AG09319 (cell line): ENCODE data around the gene NKX2-1.

Experiments
- DNase-seq: peaks from one replicate; pipeline ENCODE4 v3.0.0-alpha.2; 2010; ENCODE audit warnings: low read depth; ENCODE audit errors: extremely low read depth
- TF ChIP-seq, protein P1 (sequence below): IDR thresholded peaks from 2 replicates; pipeline ENCODE4 v1.5.1; 2011; ENCODE audit warnings: low read depth, mild to moderate bottlenecking, inconsistent platforms, low read length, moderate library complexity

NKX2-1 gene

DNA sequence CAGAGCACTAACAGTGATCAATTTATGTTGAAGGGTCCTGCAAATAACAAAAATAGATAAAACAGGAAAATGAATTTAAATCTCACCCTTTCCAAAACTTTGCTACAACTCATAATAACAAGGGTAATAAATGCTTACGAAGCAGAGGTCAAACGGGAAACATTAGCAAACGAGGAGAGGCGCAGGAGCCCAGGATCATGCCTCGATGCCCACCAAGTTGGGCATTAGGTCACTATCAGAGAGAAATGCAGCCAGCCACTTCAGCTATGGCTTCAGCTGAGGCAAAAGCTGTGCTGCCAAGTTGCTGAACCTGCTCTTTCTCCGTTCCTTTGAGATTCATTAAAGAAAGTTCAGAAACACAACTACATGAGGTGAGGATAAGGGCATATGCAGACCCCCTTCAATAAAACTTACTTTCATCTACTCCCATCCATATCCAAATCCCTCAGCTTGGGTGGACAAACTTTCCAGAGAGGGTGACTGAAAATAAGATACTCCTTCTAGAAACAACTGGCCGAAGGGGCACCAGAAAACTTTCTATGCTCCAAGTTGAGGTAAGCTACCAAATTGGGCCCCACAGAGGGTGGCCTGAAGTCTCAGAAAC, 7.9 kb downstream of the NKX2-1 start:
- TF ChIP-seq, protein P1, sequence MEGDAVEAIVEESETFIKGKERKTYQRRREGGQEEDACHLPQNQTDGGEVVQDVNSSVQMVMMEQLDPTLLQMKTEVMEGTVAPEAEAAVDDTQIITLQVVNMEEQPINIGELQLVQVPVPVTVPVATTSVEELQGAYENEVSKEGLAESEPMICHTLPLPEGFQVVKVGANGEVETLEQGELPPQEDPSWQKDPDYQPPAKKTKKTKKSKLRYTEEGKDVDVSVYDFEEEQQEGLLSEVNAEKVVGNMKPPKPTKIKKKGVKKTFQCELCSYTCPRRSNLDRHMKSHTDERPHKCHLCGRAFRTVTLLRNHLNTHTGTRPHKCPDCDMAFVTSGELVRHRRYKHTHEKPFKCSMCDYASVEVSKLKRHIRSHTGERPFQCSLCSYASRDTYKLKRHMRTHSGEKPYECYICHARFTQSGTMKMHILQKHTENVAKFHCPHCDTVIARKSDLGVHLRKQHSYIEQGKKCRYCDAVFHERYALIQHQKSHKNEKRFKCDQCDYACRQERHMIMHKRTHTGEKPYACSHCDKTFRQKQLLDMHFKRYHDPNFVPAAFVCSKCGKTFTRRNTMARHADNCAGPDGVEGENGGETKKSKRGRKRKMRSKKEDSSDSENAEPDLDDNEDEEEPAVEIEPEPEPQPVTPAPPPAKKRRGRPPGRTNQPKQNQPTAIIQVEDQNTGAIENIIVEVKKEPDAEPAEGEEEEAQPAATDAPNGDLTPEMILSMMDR: no peak
- no peak for DNase-seq

DNA sequence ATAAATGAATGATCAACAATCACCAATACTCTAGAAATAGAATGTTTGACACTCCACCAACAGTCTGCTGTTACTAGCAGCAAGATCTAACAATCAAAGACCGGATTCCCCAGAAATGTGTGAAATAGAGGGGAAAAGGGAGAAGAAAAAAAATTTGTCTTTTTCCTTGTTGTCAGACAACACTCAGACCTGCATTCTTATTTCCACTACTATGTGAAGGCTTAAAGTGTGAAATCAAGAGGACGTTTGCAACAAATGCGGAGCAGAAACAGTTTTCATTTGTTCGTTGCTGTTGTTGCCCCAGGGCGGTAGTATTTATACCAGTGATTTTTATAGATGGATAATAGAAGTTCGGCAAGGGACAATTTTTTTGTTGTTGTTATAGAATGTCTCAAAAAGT, 9.2 kb downstream of the NKX2-1 start:
- DNase-seq: no peak
- TF ChIP-seq, protein P1: no peak

DNA sequence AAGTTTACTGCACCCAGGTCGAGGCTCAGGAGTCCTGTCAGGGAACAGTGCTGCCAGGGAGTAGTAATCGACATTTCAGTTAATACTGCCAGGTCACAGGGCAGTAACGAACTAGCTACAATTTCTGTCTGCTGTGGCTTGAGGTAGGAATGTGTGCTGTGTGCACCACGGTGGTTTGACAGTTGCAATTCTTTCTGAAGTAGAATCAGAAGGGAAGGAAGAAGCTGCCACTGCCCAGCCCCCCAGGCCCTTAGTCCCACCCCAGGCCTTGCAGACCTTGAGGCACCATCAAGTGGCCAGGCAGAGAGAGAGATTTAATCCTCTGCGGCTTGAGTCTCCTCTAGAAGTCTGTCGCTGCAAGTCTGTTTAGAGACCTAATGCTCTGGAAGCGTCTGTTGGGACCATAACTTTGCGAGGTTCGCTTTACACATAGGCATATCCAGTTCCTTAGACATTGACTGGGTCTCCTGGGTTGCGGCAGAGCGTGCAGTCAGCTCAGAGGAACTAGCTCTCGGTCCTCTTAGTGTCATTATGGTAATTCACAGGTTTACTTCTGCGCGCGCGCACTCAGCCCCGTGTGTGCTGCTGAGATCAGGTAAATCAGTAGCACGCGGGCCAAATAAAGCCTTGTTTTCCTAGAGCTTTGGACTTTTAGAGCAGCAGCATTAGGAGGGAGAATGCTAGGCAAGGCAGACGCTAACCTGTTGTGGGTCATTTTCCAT, 9.8 kb downstream of the NKX2-1 start:
- TF ChIP-seq, protein P1: no peak
- DNase-seq: no peak

DNA sequence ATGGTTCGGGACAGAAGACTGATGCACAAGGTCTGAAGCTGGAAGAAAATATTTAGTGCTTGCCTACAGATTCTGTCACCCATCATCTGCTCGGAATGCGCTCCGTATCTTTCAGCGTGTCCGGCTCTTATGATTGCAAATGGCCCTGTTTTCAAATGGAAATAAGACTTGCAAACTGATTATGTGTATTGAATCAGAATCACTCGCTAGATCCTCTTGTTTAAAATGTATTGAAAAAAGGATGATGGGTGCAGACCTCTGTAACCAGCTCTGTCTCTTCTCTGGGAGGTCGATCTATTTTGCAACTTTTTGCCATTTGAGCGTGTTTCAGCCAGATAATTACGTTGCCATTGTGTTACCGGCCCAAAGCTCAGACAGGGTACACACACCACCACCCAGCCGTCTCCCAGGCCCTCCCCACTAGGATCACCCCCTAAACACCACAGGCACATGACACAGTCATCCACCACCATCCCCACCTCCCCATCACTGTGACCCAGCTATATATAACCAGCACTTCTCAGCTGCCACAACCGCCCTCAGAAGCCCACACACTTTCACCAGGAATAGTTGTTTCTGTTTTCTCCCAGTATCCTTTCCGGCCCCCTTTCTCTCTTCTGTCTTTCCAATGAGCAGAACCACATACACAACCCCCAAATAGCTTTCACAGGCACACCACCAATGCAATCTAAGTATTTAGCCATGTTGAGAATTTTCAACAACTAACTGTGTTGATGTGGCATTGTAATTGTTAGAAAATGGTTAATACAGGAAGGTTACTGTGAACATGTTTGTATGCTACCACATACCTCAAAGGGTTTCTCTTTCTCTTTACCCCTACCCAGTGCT, 10.7 kb downstream of the NKX2-1 start:
- TF ChIP-seq, protein P1: no peak
- DNase-seq: no peak

DNA sequence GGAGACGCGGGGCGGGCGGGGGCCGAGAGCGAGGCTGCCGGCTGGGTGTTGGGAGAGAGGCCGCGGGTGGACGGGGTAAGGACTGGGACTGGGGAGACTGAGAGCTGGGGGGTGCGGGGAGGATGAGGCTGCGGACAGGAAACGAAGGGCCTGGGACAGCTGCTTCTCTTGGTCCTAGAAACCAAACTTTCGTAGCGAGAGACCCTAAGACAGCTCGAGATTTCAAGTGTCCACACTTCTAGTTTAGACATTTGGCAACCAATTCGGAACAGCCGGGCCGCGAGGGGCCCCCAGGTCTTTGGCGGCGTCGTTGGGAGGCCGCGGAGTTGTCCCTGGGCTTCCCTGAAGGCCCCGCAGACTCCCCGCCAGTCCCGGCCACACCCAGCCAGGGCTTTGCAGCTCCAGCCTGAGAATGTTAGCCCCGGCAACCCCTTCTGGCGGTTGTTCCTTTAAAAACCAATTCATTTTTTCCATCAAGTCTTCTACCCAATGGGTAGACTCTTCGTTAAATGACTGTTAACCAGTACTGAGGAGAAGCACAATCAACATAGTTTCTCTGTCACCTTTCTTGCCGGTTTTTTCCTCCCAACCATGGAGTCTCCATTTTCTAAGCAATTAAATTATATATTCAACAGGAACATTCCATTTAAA, 11.5 kb downstream of the NKX2-1 start:
- TF ChIP-seq, protein P1: no peak
- no peak for DNase-seq

DNA sequence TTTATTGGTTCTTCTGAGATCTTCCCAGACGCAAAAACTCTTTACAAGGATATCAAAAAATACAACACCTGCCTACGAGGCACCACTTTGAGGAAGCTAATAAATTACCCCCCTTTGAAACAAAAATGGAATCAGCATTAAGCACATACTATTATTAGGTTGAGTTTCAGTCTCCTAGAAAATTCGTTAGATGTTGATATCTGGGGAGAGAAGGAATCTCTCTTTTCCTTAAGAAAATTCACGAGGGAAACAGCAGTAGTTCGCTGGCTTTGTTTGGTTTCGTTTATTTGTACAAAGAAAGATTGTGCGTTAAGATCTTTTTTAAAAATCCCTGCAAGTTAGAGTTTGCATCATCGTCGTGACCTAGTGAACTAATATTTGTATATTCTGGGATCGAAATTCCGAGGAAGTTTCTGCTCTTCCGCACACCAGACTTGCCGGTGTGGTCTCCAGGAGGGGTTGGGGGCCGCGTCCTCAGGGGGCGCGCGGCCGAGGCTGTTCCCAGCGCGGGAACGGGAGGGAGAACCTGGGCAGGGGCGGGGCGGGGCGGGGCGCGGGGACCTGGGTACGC, 12.1 kb downstream of the NKX2-1 start:
- no peak for DNase-seq
- TF ChIP-seq, protein P1: no peak
